Epithelial cell of esophagus (primary cell): ENCODE measurements around the gene ZCCHC9.
"Not testable (repeated sequence)": the region's sequence is repeated elsewhere in the genome, so short reads cannot be mapped to it uniquely, and the experiment has no call there.

Experiments used
- DNase-seq: peaks from one replicate; pipeline ENCODE4 v3.0.0; 2010; ENCODE audit warnings: low read depth
- H3K4me3 ChIP-seq: 2 replicates; pipeline ENCODE4 v1.5.1; 2011; ENCODE audit warnings: mild to moderate bottlenecking, low read length, control low read depth
- TF ChIP-seq, protein P1 (sequence below): IDR thresholded peaks from 2 replicates; pipeline ENCODE4 v1.5.1; 2011; ENCODE audit warnings: low read depth, mild to moderate bottlenecking, low read length, control low read depth, inconsistent platforms; ENCODE audit not compliant: insufficient read depth; ENCODE audit errors: missing control alignments

The ZCCHC9 gene

DNA sequence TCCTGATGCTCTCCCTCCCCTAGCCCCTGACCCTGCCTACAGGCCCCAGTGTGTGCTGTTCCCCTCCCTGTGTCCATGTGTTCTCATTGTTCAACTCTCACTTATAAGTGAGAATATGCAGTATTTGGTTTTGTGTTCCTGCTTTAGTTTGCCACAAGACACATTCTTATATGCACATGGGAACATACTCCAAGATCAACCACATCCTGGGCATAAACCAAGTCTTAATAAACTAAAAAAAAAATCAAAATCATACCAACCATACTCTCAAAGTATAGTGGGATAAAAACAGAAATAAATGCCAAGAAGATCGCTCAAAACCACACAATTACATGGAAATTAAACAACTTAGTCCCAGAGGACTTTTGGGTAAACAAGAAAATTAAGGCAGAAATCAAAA lies 11.2 kb upstream of the ZCCHC9 start:
- no peak for DNase-seq
- TF ChIP-seq, protein P1, sequence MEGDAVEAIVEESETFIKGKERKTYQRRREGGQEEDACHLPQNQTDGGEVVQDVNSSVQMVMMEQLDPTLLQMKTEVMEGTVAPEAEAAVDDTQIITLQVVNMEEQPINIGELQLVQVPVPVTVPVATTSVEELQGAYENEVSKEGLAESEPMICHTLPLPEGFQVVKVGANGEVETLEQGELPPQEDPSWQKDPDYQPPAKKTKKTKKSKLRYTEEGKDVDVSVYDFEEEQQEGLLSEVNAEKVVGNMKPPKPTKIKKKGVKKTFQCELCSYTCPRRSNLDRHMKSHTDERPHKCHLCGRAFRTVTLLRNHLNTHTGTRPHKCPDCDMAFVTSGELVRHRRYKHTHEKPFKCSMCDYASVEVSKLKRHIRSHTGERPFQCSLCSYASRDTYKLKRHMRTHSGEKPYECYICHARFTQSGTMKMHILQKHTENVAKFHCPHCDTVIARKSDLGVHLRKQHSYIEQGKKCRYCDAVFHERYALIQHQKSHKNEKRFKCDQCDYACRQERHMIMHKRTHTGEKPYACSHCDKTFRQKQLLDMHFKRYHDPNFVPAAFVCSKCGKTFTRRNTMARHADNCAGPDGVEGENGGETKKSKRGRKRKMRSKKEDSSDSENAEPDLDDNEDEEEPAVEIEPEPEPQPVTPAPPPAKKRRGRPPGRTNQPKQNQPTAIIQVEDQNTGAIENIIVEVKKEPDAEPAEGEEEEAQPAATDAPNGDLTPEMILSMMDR: no peak

DNA sequence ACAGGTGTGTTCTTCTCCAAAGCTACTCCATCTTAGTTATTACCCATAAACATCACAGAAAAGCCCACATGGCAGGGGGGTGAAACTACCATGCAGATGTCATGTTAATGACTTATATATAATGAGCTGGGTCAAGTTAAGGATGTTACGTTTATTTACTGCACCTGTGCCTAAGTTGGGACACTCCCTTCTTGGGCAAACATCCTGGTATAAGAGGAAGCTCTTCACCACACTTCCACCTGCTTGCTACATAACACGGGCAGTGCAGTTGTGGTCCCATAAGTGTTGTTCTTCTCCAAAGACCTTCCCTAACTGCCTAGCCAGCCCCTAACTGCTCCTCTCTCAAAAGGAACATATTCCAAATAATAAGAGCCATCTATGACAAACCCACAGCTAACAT lies 9.3 kb upstream of the ZCCHC9 start:
- DNase-seq: no peak
- TF ChIP-seq, protein P1: no peak
- no peak overlapping the region for H3K4me3 ChIP-seq

More for the DNA sequence above, 11.2 kb upstream of the ZCCHC9 start:
- no peak overlapping the region for H3K4me3 ChIP-seq

DNA sequence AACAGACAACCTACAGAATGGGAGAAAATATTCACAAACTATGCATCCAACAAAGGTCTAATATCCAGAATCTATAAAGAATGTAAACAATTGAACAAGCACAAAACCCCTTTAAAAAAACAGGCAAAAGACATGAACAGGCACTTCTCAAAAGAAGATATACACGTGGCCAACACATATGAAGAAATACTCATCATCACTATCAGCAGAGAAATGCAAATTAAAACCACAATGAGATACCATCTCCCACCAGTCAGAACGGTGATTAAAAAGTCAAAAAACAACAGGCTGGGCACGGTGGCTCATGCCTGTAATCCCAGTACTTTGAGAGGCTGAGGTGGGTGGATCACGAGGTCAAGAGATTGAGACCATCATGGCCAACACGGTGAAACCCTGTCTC lies 7.4 kb upstream of the ZCCHC9 start:
- not testable (repeated sequence) for DNase-seq

DNA sequence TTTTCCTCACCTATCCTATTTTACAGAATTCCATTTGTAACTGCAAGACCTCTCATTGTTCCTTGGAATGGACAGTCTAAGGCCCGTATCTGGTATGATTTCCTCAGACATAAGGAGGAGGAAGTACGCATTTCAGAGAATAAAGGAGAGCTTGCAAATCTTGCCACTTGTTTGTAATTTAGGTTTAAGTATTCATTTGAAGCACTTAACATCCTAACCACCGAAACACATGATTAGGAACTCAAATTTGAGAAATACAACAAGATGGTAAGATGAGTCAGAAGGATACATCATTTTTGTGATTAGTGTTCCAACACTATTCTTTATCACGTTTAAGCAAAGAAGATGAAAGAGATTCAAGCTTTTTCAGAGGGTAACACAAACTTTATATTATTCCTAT lies 3.9 kb upstream of the ZCCHC9 start:
- no peak for DNase-seq
- no peak overlapping the region for H3K4me3 ChIP-seq
- TF ChIP-seq, protein P1: no peak

More for the DNA sequence above, 7.4 kb upstream of the ZCCHC9 start:
- not testable (repeated sequence) for H3K4me3 ChIP-seq

DNA sequence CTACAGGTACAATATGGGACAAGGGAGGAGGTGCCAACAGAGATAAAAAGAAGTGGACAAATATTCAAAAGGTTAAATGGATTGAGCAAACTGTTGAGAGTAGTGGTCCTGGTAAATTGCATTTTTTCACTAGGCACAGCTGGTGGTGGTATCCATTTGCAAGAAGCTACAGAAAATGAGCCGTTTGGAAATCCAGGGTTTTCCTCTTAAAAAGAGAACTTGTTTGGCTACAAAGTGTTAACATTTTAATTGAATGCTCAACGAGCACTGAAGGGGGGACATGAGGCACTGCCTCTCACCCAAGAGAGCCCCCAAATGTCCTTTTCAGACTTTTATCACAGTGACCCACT lies 491 bp upstream of the ZCCHC9 start:
- peak overlapping the region; percentile 89 for H3K4me3 ChIP-seq
- DNase-seq: peak; percentile 3
- TF ChIP-seq, protein P1: no peak

DNA sequence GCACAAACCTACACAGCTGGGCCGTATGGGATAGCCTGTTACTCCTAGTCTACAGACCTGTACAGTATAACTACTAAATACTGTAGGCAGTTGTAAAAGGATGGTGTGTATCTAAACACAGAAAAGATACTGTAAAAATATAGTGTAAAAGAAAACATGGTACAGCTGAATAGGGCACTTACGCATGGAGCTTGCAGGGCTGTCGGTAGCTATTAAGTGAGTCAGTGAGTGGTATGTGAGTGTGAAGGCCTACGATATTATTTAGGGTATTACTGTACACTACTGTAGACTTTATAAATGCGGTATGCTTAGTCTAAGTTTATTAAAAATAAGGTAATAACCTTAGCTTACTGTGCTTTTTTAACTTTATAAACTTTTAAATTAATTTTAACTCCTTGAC lies 1.2 kb downstream of the ZCCHC9 start:
- TF ChIP-seq, protein P1: no peak
- DNase-seq: no peak
- H3K4me3 ChIP-seq: peak overlapping the region; percentile 89

DNA sequence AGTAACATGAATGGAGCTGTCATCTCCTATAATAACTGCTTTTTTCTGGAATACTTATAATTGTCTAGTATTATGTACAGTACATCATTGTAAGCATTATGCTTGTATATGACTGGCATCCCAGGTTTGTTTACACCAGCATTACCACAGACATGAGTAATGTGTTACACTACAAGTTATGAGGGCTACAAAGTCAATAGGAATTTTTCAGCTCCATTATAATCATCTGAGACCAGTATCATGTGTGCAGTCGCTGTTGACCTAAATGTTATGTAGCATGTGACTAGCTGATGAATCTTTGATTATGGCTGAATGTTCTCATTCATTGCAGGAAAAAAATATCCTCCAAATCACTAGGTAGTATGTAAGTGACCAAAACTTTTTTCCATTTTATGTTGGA lies 2.2 kb downstream of the ZCCHC9 start:
- H3K4me3 ChIP-seq: no peak overlapping the region
- peak; percentile 91 for DNase-seq
- TF ChIP-seq, protein P1: no peak

DNA sequence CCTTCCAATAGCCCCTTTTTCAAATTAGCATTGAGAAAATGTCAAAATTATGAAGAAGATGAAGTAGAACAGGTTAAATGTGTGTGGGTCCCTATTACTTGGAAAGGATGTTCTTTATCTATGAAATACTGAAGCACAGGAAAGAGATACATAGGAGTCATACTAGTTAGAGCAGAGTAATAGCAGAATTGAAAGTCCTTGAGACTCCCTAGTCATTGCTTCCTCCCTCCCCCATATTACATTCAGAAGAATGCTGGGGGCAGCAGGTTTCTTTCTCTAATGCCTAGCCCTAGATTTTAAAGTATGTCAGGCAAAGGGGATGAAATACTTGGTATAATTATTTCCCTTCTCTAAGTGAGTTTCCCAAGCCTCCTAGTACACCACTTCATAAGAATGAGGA lies 4.4 kb downstream of the ZCCHC9 start:
- no peak for DNase-seq
- H3K4me3 ChIP-seq: no peak overlapping the region
- TF ChIP-seq, protein P1: no peak
